Body of pancreas (tissue), 4 donors: Measurements from ENCODE around the gene DLGAP5.

ENCODE experiments used
- POLR2A ChIP-seq, 3 donors: fragments of 450-650 bp; IDR thresholded peaks; one replicate each; pipeline ENCODE4 v1.6.1; 2016; ENCODE audit warnings: antibody characterized with exemption in 3 of 3, mild to moderate bottlenecking in 2 of 3
- TF ChIP-seq, protein P1 (sequence below), 7 experiments: fragments of 450-650 bp in 4 of 7; fragments of 200-600 bp in 3 of 7; sonication (generic) in 3 of 7; IDR thresholded peaks; one replicate each; pipeline ENCODE4 v1.5.1; 2016 to 2019; ENCODE audit warnings: antibody characterized with exemption in 7 of 7

DNA sequence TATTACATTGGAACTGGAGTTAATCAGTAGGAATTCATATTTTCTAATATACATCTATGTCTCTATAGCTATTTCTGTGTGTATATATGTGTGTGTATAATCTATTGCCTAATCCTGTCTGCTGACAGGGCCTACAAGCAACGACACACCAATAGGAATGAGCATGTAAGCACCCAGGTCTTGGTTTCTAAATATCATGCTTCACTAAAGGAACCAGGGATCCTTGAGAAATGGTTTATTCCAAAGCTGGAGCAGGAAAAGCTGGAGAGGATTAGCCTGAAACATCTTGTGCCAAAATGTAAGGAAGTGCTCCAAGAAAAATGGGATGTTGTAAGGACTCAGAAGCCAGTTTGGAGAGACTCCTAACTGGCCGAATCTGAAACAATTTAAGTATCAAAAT, 91.6 kb downstream of the DLGAP5 start:
- TF ChIP-seq, protein P1, sequence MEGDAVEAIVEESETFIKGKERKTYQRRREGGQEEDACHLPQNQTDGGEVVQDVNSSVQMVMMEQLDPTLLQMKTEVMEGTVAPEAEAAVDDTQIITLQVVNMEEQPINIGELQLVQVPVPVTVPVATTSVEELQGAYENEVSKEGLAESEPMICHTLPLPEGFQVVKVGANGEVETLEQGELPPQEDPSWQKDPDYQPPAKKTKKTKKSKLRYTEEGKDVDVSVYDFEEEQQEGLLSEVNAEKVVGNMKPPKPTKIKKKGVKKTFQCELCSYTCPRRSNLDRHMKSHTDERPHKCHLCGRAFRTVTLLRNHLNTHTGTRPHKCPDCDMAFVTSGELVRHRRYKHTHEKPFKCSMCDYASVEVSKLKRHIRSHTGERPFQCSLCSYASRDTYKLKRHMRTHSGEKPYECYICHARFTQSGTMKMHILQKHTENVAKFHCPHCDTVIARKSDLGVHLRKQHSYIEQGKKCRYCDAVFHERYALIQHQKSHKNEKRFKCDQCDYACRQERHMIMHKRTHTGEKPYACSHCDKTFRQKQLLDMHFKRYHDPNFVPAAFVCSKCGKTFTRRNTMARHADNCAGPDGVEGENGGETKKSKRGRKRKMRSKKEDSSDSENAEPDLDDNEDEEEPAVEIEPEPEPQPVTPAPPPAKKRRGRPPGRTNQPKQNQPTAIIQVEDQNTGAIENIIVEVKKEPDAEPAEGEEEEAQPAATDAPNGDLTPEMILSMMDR (IDR thresholded peaks at IDR 0.05): no peak
- TF ChIP-seq POLR2A (IDR thresholded peaks at IDR 0.05): no peak
